GM18951 (cell line): ENCODE data around the gene FXYD5.

Source experiments
- POLR2A ChIP-seq: IDR thresholded peaks from 4 replicates; pipeline ENCODE4 v1.6.1; 2011; ENCODE audit warnings: mild to moderate bottlenecking; ENCODE audit not compliant: insufficient read length, insufficient read depth; ENCODE audit errors: extremely low read depth
- in situ Hi-C: fragments of 300-500 bp; cut with MboI; formaldehyde crosslinking; loops from one replicate; pipeline ENCODE4 v1.12.0; 2022; ENCODE audit warnings: low sequenced_read_pairs, mixed read lengths, inconsistent platforms; ENCODE audit not compliant: unreplicated experiment

The FXYD5 gene

GRCh38 chr19:35204799-35205732 lies 50.5 kb downstream of the FXYD5 start:
- in situ Hi-C loops = no loop called here
- TF ChIP-seq POLR2A = no peak

DNA sequence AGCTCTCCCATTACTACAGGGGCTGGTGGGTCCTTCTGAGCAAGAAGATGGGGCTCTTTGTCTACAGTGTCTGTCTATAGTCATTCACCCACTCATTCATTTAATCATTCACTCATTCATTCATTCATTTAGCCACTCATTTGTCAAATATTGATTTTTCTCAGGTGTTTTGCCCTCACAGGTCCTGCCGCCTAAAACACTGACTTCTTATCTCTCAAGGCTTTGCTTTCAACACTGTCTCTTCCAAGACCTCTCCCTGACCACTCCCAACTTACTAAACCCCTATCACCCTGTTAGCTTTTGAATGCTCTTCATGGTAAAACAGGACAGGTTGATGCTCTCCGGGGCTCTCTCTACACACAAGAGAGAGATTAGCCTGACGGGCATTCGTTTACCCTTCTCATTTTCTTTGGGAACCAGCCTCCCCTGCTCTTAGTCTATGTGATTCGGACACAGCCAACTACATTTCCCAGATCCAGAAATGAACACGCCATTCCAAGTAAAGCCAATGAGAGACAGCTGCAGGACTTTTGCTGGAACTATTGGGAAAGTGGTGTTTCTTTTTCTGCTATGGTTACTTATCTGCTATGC lies 51.3 kb downstream of the FXYD5 start:
- TF ChIP-seq POLR2A = no peak
- in situ Hi-C loops = no loop called here

DNA sequence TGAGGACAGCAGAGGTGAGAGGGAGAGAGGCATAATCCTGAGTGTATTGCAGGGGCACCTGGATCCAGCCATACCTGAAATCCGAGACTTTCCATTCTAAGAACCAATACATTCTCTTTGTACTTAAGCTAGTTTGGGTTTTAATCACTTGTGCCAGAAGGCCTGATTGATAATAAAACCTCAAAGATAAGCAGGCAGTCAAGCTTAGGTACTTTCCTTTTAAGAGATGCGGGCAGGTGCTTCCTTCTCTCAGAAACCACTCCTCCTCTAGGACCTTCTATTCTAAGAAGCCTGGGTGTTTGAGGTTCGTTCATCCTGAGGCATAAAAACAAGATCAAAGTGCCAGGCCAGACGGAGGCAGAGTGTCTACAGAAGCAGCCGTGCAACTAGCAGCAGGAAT lies 51.8 kb downstream of the FXYD5 start:
- in situ Hi-C loops = no loop called here

DNA sequence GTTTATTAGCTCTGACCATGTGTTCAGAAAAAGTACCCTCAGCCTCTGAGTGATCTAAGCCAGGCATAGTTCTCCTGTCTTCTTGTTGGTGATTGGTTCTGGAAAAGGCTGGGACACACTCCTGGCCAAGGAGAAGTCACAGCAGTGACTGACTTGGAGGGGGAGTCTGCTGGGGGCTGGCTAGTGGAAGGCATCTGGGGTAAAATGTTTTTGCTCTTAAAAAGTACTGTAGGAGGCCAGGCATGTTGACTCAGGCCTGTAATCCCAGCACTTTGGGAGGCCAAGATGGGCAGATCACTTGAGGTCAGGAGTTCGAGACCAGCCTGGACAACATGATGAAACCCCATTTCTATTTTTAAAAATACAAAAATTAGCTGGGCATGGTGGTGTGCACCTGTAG lies 52.3 kb downstream of the FXYD5 start:
- in situ Hi-C loops = no loop called here

More for the DNA sequence above, 51.8 kb downstream of the FXYD5 start:
- TF ChIP-seq POLR2A = no peak

GRCh38 chr19:35207391-35207871 lies 52.9 kb downstream of the FXYD5 start:
- TF ChIP-seq POLR2A = no peak
- in situ Hi-C loops = no loop called here

More for the DNA sequence above, 52.3 kb downstream of the FXYD5 start:
- no peak for TF ChIP-seq POLR2A

GRCh38 chr19:35208121-35208520 lies 53.6 kb downstream of the FXYD5 start:
- in situ Hi-C loops = no loop called here
- no peak for TF ChIP-seq POLR2A

- no peak for TF ChIP-seq POLR2A
- in situ Hi-C loops = no loop called here
These were observed 55.1 kb downstream of the FXYD5 start for GRCh38 chr19:35209646-35210045.

- TF ChIP-seq POLR2A = no peak
- in situ Hi-C loops = no loop called here
These were observed 57.2 kb downstream of the FXYD5 start for GRCh38 chr19:35211545-35212230.

DNA sequence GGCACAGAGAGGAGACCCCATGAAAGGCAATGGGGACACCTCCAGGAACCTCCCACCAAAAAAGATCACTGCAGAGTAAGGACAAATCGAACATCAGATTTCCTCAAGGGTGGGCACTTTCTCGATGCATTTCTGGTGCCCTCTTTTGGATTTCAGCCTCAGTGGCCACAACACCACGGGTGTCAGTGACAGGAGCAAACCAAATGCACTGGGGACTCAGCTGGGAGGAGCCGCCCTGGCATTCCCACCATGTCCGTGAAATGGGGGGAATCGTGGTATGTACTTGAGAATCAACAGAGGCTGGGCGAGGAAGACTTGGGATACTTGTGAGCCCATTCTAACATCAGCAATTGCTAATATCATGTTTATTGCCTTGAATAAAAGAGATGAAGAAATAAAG lies 57.7 kb downstream of the FXYD5 start:
- TF ChIP-seq POLR2A = no peak
- in situ Hi-C loops = no loop called here

- in situ Hi-C loops = no loop called here
- TF ChIP-seq POLR2A = no peak
These were observed 59.4 kb downstream of the FXYD5 start for GRCh38 chr19:35213663-35214632.

DNA sequence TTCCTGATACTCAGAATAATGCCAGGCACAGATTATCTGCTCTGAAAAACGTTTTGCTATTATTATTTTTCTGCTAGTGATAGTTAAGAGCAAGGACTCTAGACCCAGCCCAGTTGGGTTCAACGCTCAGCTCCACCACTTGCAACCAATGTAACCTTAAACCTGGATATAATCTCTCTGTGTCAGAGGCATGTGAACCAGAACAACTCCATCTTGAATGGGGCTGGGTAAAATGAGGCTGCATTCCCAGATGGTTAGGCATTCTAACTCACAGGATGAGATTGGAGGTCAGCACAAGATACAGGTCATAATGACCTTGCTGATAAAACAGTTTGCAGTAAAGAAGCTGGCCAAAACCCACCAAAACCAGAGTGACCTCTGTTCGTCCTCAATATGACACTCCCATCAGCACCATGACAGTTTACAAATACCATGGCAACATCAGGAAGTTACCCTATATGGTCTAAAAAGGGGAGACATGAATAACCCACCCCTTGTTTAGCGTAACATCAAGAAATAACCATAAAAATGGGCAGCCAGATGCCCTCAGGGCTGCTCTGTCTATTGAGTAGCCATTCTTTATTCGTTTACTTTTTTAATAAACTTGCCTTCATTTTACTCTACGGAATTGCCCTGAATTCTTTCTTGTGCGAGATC lies 60.4 kb downstream of the FXYD5 start:
- no peak for TF ChIP-seq POLR2A
- in situ Hi-C loops = no loop called here
